ENCODE data around the gene TPCN2.

TPCN2 gene

DNA sequence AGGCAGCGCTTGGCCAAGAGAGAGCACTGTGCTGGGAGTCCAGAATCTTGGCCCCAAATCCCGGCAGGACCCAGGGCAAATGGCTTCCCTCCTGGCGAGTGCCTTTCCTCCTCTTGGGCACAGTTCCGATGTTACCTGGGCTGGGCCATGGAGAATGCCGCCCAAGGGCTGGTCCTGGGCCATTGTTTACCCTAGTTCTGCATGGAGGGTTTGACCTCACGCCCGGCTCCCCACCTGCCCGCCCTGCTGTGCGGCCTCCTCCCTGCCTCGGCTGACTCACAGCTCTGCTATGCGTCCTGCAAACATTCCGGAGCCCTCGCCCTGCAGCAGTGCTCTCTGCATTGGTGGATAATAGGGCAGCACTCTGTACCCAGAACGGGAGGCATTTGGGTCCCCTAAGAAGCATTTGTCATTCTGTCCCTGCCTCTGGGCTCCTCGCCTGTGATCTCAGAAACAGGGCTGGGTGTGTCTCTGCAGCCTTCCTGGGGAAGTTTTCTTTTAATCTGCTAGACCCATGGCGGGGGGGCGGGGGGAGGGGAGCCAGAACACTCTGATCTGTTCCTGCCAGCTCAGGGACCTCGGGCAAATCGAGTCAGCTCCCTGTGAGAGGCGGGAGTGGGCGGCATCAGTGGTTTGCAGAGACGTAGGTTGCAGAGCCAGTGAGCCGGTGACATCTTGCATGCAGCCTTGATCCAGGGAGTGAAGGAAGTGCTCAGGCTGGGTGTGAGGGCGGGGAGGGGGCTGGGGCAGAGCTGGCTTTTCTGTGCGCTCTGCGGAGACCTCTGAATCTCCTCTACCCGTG lies 74.1 kb downstream of the TPCN2 start:
- H3K27ac ChIP-seq (ENCODE audit: low read depth, low read length), result no peak overlapping the region
- H3K9me3 ChIP-seq (ENCODE audit: control insufficient read depth in 5 of 5, low read length in 5 of 5), result peaks cover 2 to 12% (median 7%) of the 10 kb centered on the region in 5 donors

DNA sequence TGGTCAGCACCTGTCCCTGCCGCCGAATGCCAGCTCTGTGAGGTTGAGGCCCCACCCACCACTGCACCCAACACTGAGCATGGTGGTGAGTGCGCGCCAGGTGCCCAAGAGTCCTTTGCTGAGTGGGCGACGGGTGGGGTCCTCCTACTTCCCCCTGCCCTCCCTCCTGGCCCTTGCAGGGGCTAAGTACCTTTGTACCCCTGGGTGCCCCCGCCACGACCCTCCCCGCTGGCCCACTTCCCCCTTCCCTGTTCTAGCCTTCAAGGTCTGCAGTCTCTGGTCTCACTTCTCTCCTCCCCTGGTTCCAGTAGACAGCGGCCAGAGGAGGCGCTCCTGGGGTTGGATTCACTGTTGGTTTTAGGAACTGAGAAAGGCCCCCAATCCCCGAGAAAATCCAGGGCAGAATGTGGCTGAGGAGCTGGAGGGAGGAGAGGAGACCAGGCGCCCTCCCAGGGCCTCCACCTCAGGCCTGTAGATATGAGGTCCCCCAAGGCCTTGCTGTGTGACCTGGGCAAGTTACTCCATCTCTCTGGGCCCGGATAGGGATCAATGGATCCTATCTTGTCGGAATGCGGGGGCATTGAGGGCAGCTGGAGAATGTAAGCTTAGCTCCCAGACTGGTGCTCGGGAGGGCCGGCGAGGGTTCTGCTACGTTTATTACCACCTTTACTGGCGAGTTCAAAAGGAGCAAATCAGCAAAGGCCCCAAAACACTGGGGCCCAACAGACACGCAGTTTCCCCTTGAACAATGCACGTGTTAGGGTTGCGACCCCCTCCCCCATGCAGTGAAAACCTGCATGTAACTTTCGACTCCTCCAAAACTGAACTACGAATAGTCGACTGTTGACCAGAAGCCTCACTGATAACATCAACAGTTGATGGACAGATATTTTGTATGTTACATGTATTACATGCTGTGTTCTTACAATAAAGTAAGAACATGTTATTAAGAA lies 75.1 kb downstream of the TPCN2 start:
- peaks cover 0 to 14% (median 0%) of the 10 kb centered on the region in 5 donors for H3K27me3 ChIP-seq (ENCODE audit: control insufficient read depth in 5 of 5, insufficient read depth in 4 of 5, low read length in 5 of 5)
- H3K27ac ChIP-seq (ENCODE audit: low read depth, low read length), result no peak overlapping the region
- H3K4me3 ChIP-seq (ENCODE audit: low read depth in 1 of 5, low read length in 5 of 5), result no peak overlapping the region
- H3K9me3 ChIP-seq (ENCODE audit: control insufficient read depth in 5 of 5, low read length in 5 of 5), result peaks cover 6 to 15% (median 9%) of the 10 kb centered on the region in 5 donors
- no peaks in the 10 kb centered on the region for H3K36me3 ChIP-seq (ENCODE audit: control insufficient read depth in 5 of 5, insufficient read depth in 5 of 5, low read length in 5 of 5)
- H3K9ac ChIP-seq (ENCODE audit: low read length in 5 of 5), result no peak overlapping the region
- peaks cover 0 to 23% (median 18%) of the 10 kb centered on the region in 5 donors for H3K4me1 ChIP-seq (ENCODE audit: control insufficient read depth in 5 of 5, insufficient read depth in 5 of 5, low read length in 5 of 5)

More for the DNA sequence above, 74.1 kb downstream of the TPCN2 start:
- Histone ChIP-seq H3K4me3 (ENCODE audit: low read depth in 1 of 5, low read length in 5 of 5) (no peak overlapping the region), H3K4me1 (ENCODE audit: control insufficient read depth in 5 of 5, insufficient read depth in 5 of 5, low read length in 5 of 5) (peaks cover 0 to 23% (median 18%) of the 10 kb centered on the region in 5 donors), H3K9ac (ENCODE audit: low read length in 5 of 5) (no peak overlapping the region), H3K36me3 (ENCODE audit: control insufficient read depth in 5 of 5, insufficient read depth in 5 of 5, low read length in 5 of 5) (no peaks in the 10 kb centered on the region), H3K27me3 (ENCODE audit: control insufficient read depth in 5 of 5, insufficient read depth in 4 of 5, low read length in 5 of 5) (peaks cover 0 to 14% (median 0%) of the 10 kb centered on the region in 5 donors)

DNA sequence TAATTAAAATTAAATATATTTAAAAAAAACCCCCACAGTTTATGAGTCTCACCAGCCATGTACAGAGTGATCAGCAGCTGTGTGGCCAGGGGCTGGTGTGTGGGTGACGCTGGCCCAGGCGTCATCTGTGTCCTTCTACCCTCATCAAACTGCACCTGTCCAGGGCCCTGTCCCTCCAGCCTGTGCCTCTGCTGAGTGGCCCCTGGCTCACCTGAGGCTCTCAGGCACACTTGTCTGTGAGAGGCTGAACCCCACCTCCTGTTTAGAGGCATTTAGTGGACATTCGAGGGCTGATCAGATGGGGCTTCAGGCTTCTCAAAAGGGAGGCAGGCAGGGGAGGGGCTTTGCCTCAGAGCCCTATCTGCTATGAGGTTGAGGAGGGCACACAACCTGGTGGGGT lies 77.1 kb downstream of the TPCN2 start:
- H3K27ac ChIP-seq (ENCODE audit: low read depth, low read length), result no peak overlapping the region
- H3K27me3 ChIP-seq (ENCODE audit: control insufficient read depth in 5 of 5, insufficient read depth in 4 of 5, low read length in 5 of 5), result peaks cover 0 to 9% (median 0%) of the 10 kb centered on the region in 5 donors
- H3K9ac ChIP-seq (ENCODE audit: low read length in 5 of 5), result no peak overlapping the region
- H3K4me3 ChIP-seq (ENCODE audit: low read depth in 1 of 5, low read length in 5 of 5), result no peak overlapping the region
- peaks cover 0 to 23% (median 18%) of the 10 kb centered on the region in 5 donors for H3K4me1 ChIP-seq (ENCODE audit: control insufficient read depth in 5 of 5, insufficient read depth in 5 of 5, low read length in 5 of 5)
- no peaks in the 10 kb centered on the region for H3K36me3 ChIP-seq (ENCODE audit: control insufficient read depth in 5 of 5, insufficient read depth in 5 of 5, low read length in 5 of 5)
- H3K9me3 ChIP-seq (ENCODE audit: control insufficient read depth in 5 of 5, low read length in 5 of 5), result peaks cover 3 to 10% (median 4%) of the 10 kb centered on the region in 5 donors

DNA sequence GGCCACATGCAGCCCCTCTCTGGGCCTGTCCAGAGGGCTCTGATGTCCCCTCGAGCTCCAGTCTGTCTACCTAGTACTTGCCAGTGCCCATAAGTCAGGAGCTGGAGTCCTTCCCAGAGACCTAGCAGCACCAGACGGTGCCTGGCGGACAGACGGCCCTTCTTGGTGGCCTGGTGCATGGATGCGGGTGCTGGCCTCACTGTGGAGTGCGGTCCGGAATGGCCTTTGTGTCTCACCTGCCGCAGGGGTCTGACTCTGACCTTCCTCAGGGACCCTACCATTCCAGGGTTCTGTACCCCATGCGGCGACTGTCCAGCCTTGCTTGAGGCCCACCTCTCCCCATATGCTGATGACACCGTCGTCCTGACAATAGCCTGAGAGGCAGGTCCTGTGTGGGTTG lies 77.6 kb downstream of the TPCN2 start:
- peaks cover 0 to 23% (median 18%) of the 10 kb centered on the region in 5 donors for H3K4me1 ChIP-seq (ENCODE audit: control insufficient read depth in 5 of 5, insufficient read depth in 5 of 5, low read length in 5 of 5)
- peaks cover 0 to 9% (median 0%) of the 10 kb centered on the region in 5 donors for H3K27me3 ChIP-seq (ENCODE audit: control insufficient read depth in 5 of 5, insufficient read depth in 4 of 5, low read length in 5 of 5)
- peaks cover 3 to 10% (median 4%) of the 10 kb centered on the region in 5 donors for H3K9me3 ChIP-seq (ENCODE audit: control insufficient read depth in 5 of 5, low read length in 5 of 5)
- H3K4me3 ChIP-seq (ENCODE audit: low read depth in 1 of 5, low read length in 5 of 5), result no peak overlapping the region
- no peak overlapping the region for H3K27ac ChIP-seq (ENCODE audit: low read depth, low read length)
- H3K36me3 ChIP-seq (ENCODE audit: control insufficient read depth in 5 of 5, insufficient read depth in 5 of 5, low read length in 5 of 5), result no peaks in the 10 kb centered on the region
- no peak overlapping the region for H3K9ac ChIP-seq (ENCODE audit: low read length in 5 of 5)

GRCh38 chr11:69127081-69127850 lies 78.5 kb downstream of the TPCN2 start:
- Histone ChIP-seq H3K27ac (ENCODE audit: low read depth, low read length) (no peak overlapping the region), H3K27me3 (ENCODE audit: control insufficient read depth in 5 of 5, insufficient read depth in 4 of 5, low read length in 5 of 5) (peaks cover 0 to 12% (median 0%) of the 10 kb centered on the region in 5 donors), H3K4me3 (ENCODE audit: low read depth in 1 of 5, low read length in 5 of 5) (no peak overlapping the region), H3K36me3 (ENCODE audit: control insufficient read depth in 5 of 5, insufficient read depth in 5 of 5, low read length in 5 of 5) (no peaks in the 10 kb centered on the region), H3K9ac (ENCODE audit: low read length in 5 of 5) (no peak overlapping the region), H3K9me3 (ENCODE audit: control insufficient read depth in 5 of 5, low read length in 5 of 5) (peaks cover 3 to 10% (median 4%) of the 10 kb centered on the region in 5 donors), H3K4me1 (ENCODE audit: control insufficient read depth in 5 of 5, insufficient read depth in 5 of 5, low read length in 5 of 5) (peaks cover 0 to 20% (median 18%) of the 10 kb centered on the region in 5 donors)

- H3K4me1 ChIP-seq (ENCODE audit: control insufficient read depth in 5 of 5, insufficient read depth in 5 of 5, low read length in 5 of 5), result peaks cover 0 to 14% (median 13%) of the 10 kb centered on the region in 5 donors
- H3K4me3 ChIP-seq (ENCODE audit: low read depth in 1 of 5, low read length in 5 of 5), result no peak overlapping the region
- H3K27ac ChIP-seq (ENCODE audit: low read depth, low read length), result no peak overlapping the region
- H3K27me3 ChIP-seq (ENCODE audit: control insufficient read depth in 5 of 5, insufficient read depth in 4 of 5, low read length in 5 of 5), result peaks cover 0 to 8% (median 0%) of the 10 kb centered on the region in 5 donors
- H3K36me3 ChIP-seq (ENCODE audit: control insufficient read depth in 5 of 5, insufficient read depth in 5 of 5, low read length in 5 of 5), result no peaks in the 10 kb centered on the region
- H3K9ac ChIP-seq (ENCODE audit: low read length in 5 of 5), result no peak overlapping the region
- H3K9me3 ChIP-seq (ENCODE audit: control insufficient read depth in 5 of 5, low read length in 5 of 5), result peaks cover 3 to 11% (median 5%) of the 10 kb centered on the region in 5 donors
Observed at GRCh38 chr11:69127884-69128283, 79.2 kb downstream of the TPCN2 start.

DNA sequence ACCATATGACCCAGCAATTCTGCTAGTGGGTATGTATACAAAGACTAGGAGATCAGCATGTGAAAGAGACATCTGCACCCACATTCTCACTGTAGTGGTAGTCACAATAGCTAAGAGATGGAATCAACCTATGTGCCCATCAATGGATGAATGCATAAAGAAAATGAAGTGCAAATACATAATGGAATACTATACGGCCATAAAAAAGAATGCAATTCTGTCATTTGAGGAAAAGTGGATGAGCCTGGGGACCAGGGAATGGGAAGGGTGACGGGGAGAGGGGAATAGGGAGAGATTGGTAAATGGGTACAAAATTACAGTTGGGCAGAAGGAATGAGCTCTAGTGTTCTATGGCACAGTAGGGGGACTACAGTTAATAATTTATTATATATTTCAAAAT lies 80.3 kb downstream of the TPCN2 start:
- no peak overlapping the region for H3K4me3 ChIP-seq (ENCODE audit: low read depth in 1 of 5, low read length in 5 of 5)
- H3K36me3 ChIP-seq (ENCODE audit: control insufficient read depth in 5 of 5, insufficient read depth in 5 of 5, low read length in 5 of 5), result no peaks in the 10 kb centered on the region
- H3K9ac ChIP-seq (ENCODE audit: low read length in 5 of 5), result no peak overlapping the region
- H3K27me3 ChIP-seq (ENCODE audit: control insufficient read depth in 5 of 5, insufficient read depth in 4 of 5, low read length in 5 of 5), result peaks cover 0 to 9% (median 0%) of the 10 kb centered on the region in 5 donors
- H3K4me1 ChIP-seq (ENCODE audit: control insufficient read depth in 5 of 5, insufficient read depth in 5 of 5, low read length in 5 of 5), result peaks cover 0 to 11% (median 5%) of the 10 kb centered on the region in 5 donors
- H3K27ac ChIP-seq (ENCODE audit: low read depth, low read length), result no peak overlapping the region
- H3K9me3 ChIP-seq (ENCODE audit: control insufficient read depth in 5 of 5, low read length in 5 of 5), result peaks cover 3 to 20% (median 12%) of the 10 kb centered on the region in 5 donors

GRCh38 chr11:69129647-69130046 lies 80.9 kb downstream of the TPCN2 start:
- no peak overlapping the region for H3K27ac ChIP-seq (ENCODE audit: low read depth, low read length)
- peaks cover 0 to 9% (median 0%) of the 10 kb centered on the region in 5 donors for H3K27me3 ChIP-seq (ENCODE audit: control insufficient read depth in 5 of 5, insufficient read depth in 4 of 5, low read length in 5 of 5)
- no peaks in the 10 kb centered on the region for H3K36me3 ChIP-seq (ENCODE audit: control insufficient read depth in 5 of 5, insufficient read depth in 5 of 5, low read length in 5 of 5)
- no peak overlapping the region for H3K4me3 ChIP-seq (ENCODE audit: low read depth in 1 of 5, low read length in 5 of 5)
- H3K9me3 ChIP-seq (ENCODE audit: control insufficient read depth in 5 of 5, low read length in 5 of 5), result peaks cover 3 to 22% (median 12%) of the 10 kb centered on the region in 5 donors
- H3K9ac ChIP-seq (ENCODE audit: low read length in 5 of 5), result no peak overlapping the region
- peaks cover 0 to 11% (median 5%) of the 10 kb centered on the region in 5 donors for H3K4me1 ChIP-seq (ENCODE audit: control insufficient read depth in 5 of 5, insufficient read depth in 5 of 5, low read length in 5 of 5)

- H3K27me3 ChIP-seq (ENCODE audit: control insufficient read depth in 5 of 5, insufficient read depth in 4 of 5, low read length in 5 of 5), result peaks cover 0 to 9% (median 0%) of the 10 kb centered on the region in 5 donors
- H3K9me3 ChIP-seq (ENCODE audit: control insufficient read depth in 5 of 5, low read length in 5 of 5), result peaks cover 3 to 22% (median 12%) of the 10 kb centered on the region in 5 donors
- no peak overlapping the region for H3K27ac ChIP-seq (ENCODE audit: low read depth, low read length)
- no peak overlapping the region for H3K4me3 ChIP-seq (ENCODE audit: low read depth in 1 of 5, low read length in 5 of 5)
- H3K4me1 ChIP-seq (ENCODE audit: control insufficient read depth in 5 of 5, insufficient read depth in 5 of 5, low read length in 5 of 5), result peaks cover 0 to 11% (median 5%) of the 10 kb centered on the region in 5 donors
- no peak overlapping the region for H3K9ac ChIP-seq (ENCODE audit: low read length in 5 of 5)
- no peaks in the 10 kb centered on the region for H3K36me3 ChIP-seq (ENCODE audit: control insufficient read depth in 5 of 5, insufficient read depth in 5 of 5, low read length in 5 of 5)
Observed at GRCh38 chr11:69130654-69131053, 81.9 kb downstream of the TPCN2 start.

Measured in subcutaneous abdominal adipose tissue (tissue), 5 donors.